HCT116 (cell line): Measurements from ENCODE around the gene SPOP. TPM values are rescaled to one million over a fixed set of nuclear protein-coding genes. Genes with fewer than 3 reads are reported as not detected.
"Not testable (repeated sequence)": the region's sequence is repeated elsewhere in the genome, so short reads cannot be mapped to it uniquely, and the experiment has no call there.

ENCODE experiments used
- ATAC-seq: fragments of 200-7000 bp; cut with Tn5 transposase; 2 replicates; pipeline ENCODE4 v1.9.1; 2020; ENCODE audit warnings: mild to moderate bottlenecking, moderate library complexity
- BruUV-seq: library from RNA; stranded (reverse); fragments of 400-500 nt; replicated peaks from 2 replicates; lab custom pipeline; 2021; lab: Mats Ljungman, UMichigan
- CTCF ChIA-PET: fragments of 300-600 bp; sonication (Branson Sonifier 250); formaldehyde crosslinking; loops from one replicate; lab custom pipeline; 2021; ENCODE audit warnings: antibody characterized with exemption; lab: Charles Lee
- POLR2A ChIA-PET: fragments of 300-600, 350-600 bp; sonication (Branson Sonifier 250); formaldehyde crosslinking; loops from one replicate; lab custom pipeline; 2021; ENCODE audit warnings: antibody characterized with exemption; lab: Charles Lee
- RAD21 ChIA-PET, 2 experiments: fragments of 300-600 bp; sonication (Branson Sonifier 250); formaldehyde crosslinking; loops; one replicate each; lab custom pipeline; 2023; ENCODE audit warnings: low total read pairs in 2 of 2; ENCODE audit not compliant: uncharacterized antibody in 2 of 2, unreplicated experiment in 2 of 2, low non-redundant PET in 1 of 2; lab: Charles Lee
- DNase-seq: peaks from one replicate; pipeline ENCODE4 v3.0.0-alpha.2; 2010; ENCODE audit warnings: low read depth, low spot score
- H2AFZ ChIP-seq: fragments of 200-600 bp; shearing (Covaris generic), sonication (generic); 2 replicates; pipeline ENCODE4 v1.6.1; 2017; ENCODE audit warnings: low read depth, mixed run types, mixed read lengths, antibody characterized with exemption, low read length; ENCODE audit not compliant: poor library complexity, severe bottlenecking
- H3K27ac ChIP-seq: 2 replicates; pipeline ENCODE4 v1.5.1; 2012; ENCODE audit warnings: low read depth, low read length
- H3K27me3 ChIP-seq: fragments of 200-600 bp; sonication (generic); 2 replicates; pipeline ENCODE4 v1.6.1; 2016; ENCODE audit warnings: mixed run types, low read length, mixed read lengths; ENCODE audit not compliant: insufficient read depth
- H3K36me3 ChIP-seq, 2 experiments: fragments of 200-500 bp in 1 of 2; fragments of 200-600 bp in 1 of 2; sonication (Bioruptor generic) in 1 of 2; sonication (generic) in 1 of 2; 2 replicates each; pipeline versions ENCODE4 v1.5.1 to v1.6.1; 2014 to 2016; ENCODE audit warnings: low read length in 2 of 2, inconsistent platforms in 1 of 2, mixed read lengths in 1 of 2, mixed run types in 1 of 2; ENCODE audit not compliant: insufficient read depth in 2 of 2, control insufficient read depth in 1 of 2
- H3K4me1 ChIP-seq, 2 experiments: fragments of 200-600 bp in 1 of 2; sonication (generic) in 1 of 2; 2 replicates each; pipeline versions ENCODE4 v1.5.1 to v1.6.1; 2012 to 2017; ENCODE audit warnings: low read length in 2 of 2, inconsistent platforms in 1 of 2, mild to moderate bottlenecking in 1 of 2, mixed read lengths in 1 of 2, mixed run types in 1 of 2, moderate library complexity in 1 of 2; ENCODE audit not compliant: insufficient read depth in 2 of 2, control insufficient read depth in 1 of 2
- H3K4me2 ChIP-seq: fragments of 200-600 bp; sonication (generic); 2 replicates; pipeline ENCODE4 v1.6.1; 2017; ENCODE audit warnings: mixed run types, low read length, mixed read lengths
- H3K4me3 ChIP-seq, 2 experiments: fragments of 200-600 bp in 1 of 2; sonication (generic) in 1 of 2; replicated peaks in 1 of 2; 2 replicates each; pipeline ENCODE4 v1.5.1; 2011 to 2016; ENCODE audit warnings: low read length in 2 of 2, control low read depth in 1 of 2, low read depth in 1 of 2, mild to moderate bottlenecking in 1 of 2, mixed read lengths in 1 of 2, mixed run types in 1 of 2
- H3K79me2 ChIP-seq: fragments of 200-600 bp; sonication (generic); 2 replicates; pipeline ENCODE4 v1.6.1; 2017; ENCODE audit warnings: mild to moderate bottlenecking, mixed run types, low read length, moderate library complexity, mixed read lengths; ENCODE audit not compliant: insufficient read depth
- H3K9ac ChIP-seq: fragments of 200-600 bp; sonication (generic); 2 replicates; pipeline ENCODE4 v1.6.1; 2016; ENCODE audit warnings: low read length, mixed read lengths
- H3K9me2 ChIP-seq: fragments of 200-600 bp; sonication (generic), shearing (Covaris generic); 2 replicates; pipeline ENCODE4 v1.6.1; 2017; ENCODE audit warnings: mixed run types, mild to moderate bottlenecking, moderate library complexity; ENCODE audit not compliant: insufficient read depth
- H3K9me3 ChIP-seq, 2 experiments: fragments of 200-500 bp in 1 of 2; fragments of 200-600 bp in 1 of 2; sonication (Bioruptor generic) in 1 of 2; sonication (generic) in 1 of 2; 2 replicates each; pipeline ENCODE4 v1.6.1; 2014 to 2017; ENCODE audit warnings: low read length in 2 of 2, mixed read lengths in 2 of 2, inconsistent platforms in 1 of 2, low read depth in 1 of 2, mild to moderate bottlenecking in 1 of 2, mixed run types in 1 of 2, moderate library complexity in 1 of 2; ENCODE audit not compliant: control insufficient read depth in 1 of 2, insufficient read depth in 1 of 2
- H4K20me1 ChIP-seq: fragments of 200-600 bp; sonication (generic), shearing (Covaris generic); 2 replicates; pipeline ENCODE4 v1.6.1; 2017; ENCODE audit warnings: mixed run types, mild to moderate bottlenecking, moderate library complexity; ENCODE audit not compliant: insufficient read depth
- ATF3 ChIP-seq: IDR thresholded peaks from 2 replicates; pipeline ENCODE4 v1.6.1; 2012
- CBX3 ChIP-seq: IDR thresholded peaks from 2 replicates; pipeline ENCODE4 v1.6.1; 2012; ENCODE audit warnings: low read depth
- EZH2 ChIP-seq: fragments of 200-600 bp; sonication (generic); IDR thresholded peaks from 2 replicates; pipeline ENCODE4 v1.6.1; 2017; ENCODE audit warnings: antibody characterized with exemption, mixed run types
- EZH2phosphoT487 ChIP-seq: fragments of 200-600 bp; IDR thresholded peaks from 2 replicates; pipeline ENCODE4 v1.6.1; 2018; ENCODE audit warnings: antibody characterized with exemption, borderline replicate concordance
- POLR2A ChIP-seq: IDR thresholded peaks from 2 replicates; pipeline ENCODE4 v1.7.0; 2011; ENCODE audit warnings: borderline replicate concordance; ENCODE audit not compliant: insufficient read depth, insufficient read length; ENCODE audit errors: extremely low read depth
- POLR2AphosphoS5 ChIP-seq: IDR thresholded peaks from 2 replicates; pipeline ENCODE4 v1.6.1; 2011; ENCODE audit warnings: mild to moderate bottlenecking, low read depth, low read length, moderate library complexity
- YY1 ChIP-seq: IDR thresholded peaks from 2 replicates; pipeline ENCODE4 v1.6.1; 2011; ENCODE audit warnings: low read length, low read depth, moderate library complexity, mild to moderate bottlenecking; ENCODE audit not compliant: insufficient replicate concordance; ENCODE audit errors: extremely low read depth
- ZBTB33 ChIP-seq: IDR thresholded peaks from 2 replicates; pipeline ENCODE4 v1.6.1; 2011; ENCODE audit warnings: mild to moderate bottlenecking, low read length, moderate library complexity; ENCODE audit not compliant: insufficient replicate concordance; ENCODE audit errors: extremely low read depth
- ZFX ChIP-seq: fragments of 450-650 bp; IDR thresholded peaks from 2 replicates; pipeline ENCODE4 v1.6.1; 2017
- ZNF274 ChIP-seq: fragments of 200-500 bp; sonication (Bioruptor generic); IDR thresholded peaks from 2 replicates; pipeline ENCODE4 v1.6.1; 2014; ENCODE audit warnings: mild to moderate bottlenecking, low read depth, low read length, inconsistent platforms
- intact Hi-C: fragments of 100-400 bp; cut with micrococcal nuclease; formaldehyde crosslinking; loops from 2 replicates; pipeline ENCODE4 v1.10.0; 2022
- total RNA-seq: library from RNA; stranded (reverse); gene quantifications from one replicate; pipeline ENCODE4 v1.2.1, GENCODE V29; 2021; ENCODE audit not compliant: unreplicated experiment
- TF ChIP-seq, protein P1 (sequence below): IDR thresholded peaks from 2 replicates; pipeline ENCODE4 v1.6.1; 2012; ENCODE audit warnings: low read depth
- TF ChIP-seq, protein P2 (sequence below): IDR thresholded peaks from 2 replicates; pipeline ENCODE4 v1.6.1; 2012

The SPOP gene
- total RNA-seq, 1 experiment from 2014 or later, result 85.1 TPM

- Histone ChIP-seq H3K9me2 (no peaks in the 10 kb centered on the region), H3K27me3 (no peaks in the 10 kb centered on the region), H4K20me1 (no peaks in the 10 kb centered on the region), H3K36me3 (no peaks in the 10 kb centered on the region), H3K4me2 (no peak overlapping the region), H3K9me3 (no peaks in the 10 kb centered on the region), H3K9ac (no peak overlapping the region), H3K4me3 (no peak overlapping the region), H3K27ac (no peak overlapping the region), H2AFZ (no peak overlapping the region), H3K79me2 (no peaks in the 10 kb centered on the region), H3K4me1 (no peaks in the 10 kb centered on the region)
- RAD21 ChIA-PET, result no interaction called here
- POLR2A ChIA-PET, result no interaction called here
- TF ChIP-seq YY1 (no peak), EZH2 (no peak), ZNF274 (no peak), POLR2A (no peak), CBX3 (no peak), EZH2phosphoT487 (no peak), ZFX (no peak), POLR2AphosphoS5 (no peak), ATF3 (no peak), ZBTB33 (no peak)
- TF ChIP-seq, protein P1, sequence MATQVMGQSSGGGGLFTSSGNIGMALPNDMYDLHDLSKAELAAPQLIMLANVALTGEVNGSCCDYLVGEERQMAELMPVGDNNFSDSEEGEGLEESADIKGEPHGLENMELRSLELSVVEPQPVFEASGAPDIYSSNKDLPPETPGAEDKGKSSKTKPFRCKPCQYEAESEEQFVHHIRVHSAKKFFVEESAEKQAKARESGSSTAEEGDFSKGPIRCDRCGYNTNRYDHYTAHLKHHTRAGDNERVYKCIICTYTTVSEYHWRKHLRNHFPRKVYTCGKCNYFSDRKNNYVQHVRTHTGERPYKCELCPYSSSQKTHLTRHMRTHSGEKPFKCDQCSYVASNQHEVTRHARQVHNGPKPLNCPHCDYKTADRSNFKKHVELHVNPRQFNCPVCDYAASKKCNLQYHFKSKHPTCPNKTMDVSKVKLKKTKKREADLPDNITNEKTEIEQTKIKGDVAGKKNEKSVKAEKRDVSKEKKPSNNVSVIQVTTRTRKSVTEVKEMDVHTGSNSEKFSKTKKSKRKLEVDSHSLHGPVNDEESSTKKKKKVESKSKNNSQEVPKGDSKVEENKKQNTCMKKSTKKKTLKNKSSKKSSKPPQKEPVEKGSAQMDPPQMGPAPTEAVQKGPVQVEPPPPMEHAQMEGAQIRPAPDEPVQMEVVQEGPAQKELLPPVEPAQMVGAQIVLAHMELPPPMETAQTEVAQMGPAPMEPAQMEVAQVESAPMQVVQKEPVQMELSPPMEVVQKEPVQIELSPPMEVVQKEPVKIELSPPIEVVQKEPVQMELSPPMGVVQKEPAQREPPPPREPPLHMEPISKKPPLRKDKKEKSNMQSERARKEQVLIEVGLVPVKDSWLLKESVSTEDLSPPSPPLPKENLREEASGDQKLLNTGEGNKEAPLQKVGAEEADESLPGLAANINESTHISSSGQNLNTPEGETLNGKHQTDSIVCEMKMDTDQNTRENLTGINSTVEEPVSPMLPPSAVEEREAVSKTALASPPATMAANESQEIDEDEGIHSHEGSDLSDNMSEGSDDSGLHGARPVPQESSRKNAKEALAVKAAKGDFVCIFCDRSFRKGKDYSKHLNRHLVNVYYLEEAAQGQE, result no peak
- TF ChIP-seq, protein P2, sequence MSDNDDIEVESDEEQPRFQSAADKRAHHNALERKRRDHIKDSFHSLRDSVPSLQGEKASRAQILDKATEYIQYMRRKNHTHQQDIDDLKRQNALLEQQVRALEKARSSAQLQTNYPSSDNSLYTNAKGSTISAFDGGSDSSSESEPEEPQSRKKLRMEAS, result no peak
- BruUV-seq, result no TSS peak
- CTCF ChIA-PET, result no interaction called here
- no peak for DNase-seq
- intact Hi-C loops, result no loop called here
- ATAC-seq, result no peak
Observed at GRCh38 chr17:49725452-49726130, 47.7 kb upstream of the SPOP start.

GRCh38 chr17:49724552-49724951 lies 46.7 kb upstream of the SPOP start:
- H3K9me3 ChIP-seq, H3K27ac ChIP-seq, ATAC-seq, CTCF ChIA-PET, H3K4me2 ChIP-seq, RAD21 ChIA-PET, H3K36me3 ChIP-seq, H3K9me2 ChIP-seq, H3K9ac ChIP-seq, DNase-seq, H4K20me1 ChIP-seq, H2AFZ ChIP-seq, H3K79me2 ChIP-seq, H3K27me3 ChIP-seq, BruUV-seq, H3K4me1 ChIP-seq, H3K4me3 ChIP-seq, intact Hi-C loops, POLR2A ChIA-PET: not testable (repeated sequence)
